Breast epithelium (tissue), 3 donors: Measurements from ENCODE around the gene PTPRH.

Source experiments
- POLR2A ChIP-seq: fragments of 450-650 bp; IDR thresholded peaks from one replicate; pipeline ENCODE4 v1.6.1; 2016; ENCODE audit warnings: antibody characterized with exemption, mild to moderate bottlenecking, moderate library complexity
- POLR2AphosphoS5 ChIP-seq, 3 donors: sonication (generic); formaldehyde crosslinking; IDR thresholded peaks; one replicate each; pipeline ENCODE4 v1.6.1; 2017; ENCODE audit warnings: antibody characterized with exemption in 3 of 3
- TF ChIP-seq, protein P1 (sequence below), 3 donors: fragments of 450-650 bp; IDR thresholded peaks; one replicate each; pipeline ENCODE4 v1.5.1; 2016 to 2017; ENCODE audit warnings: antibody characterized with exemption in 3 of 3, mild to moderate bottlenecking in 3 of 3, moderate library complexity in 3 of 3

DNA sequence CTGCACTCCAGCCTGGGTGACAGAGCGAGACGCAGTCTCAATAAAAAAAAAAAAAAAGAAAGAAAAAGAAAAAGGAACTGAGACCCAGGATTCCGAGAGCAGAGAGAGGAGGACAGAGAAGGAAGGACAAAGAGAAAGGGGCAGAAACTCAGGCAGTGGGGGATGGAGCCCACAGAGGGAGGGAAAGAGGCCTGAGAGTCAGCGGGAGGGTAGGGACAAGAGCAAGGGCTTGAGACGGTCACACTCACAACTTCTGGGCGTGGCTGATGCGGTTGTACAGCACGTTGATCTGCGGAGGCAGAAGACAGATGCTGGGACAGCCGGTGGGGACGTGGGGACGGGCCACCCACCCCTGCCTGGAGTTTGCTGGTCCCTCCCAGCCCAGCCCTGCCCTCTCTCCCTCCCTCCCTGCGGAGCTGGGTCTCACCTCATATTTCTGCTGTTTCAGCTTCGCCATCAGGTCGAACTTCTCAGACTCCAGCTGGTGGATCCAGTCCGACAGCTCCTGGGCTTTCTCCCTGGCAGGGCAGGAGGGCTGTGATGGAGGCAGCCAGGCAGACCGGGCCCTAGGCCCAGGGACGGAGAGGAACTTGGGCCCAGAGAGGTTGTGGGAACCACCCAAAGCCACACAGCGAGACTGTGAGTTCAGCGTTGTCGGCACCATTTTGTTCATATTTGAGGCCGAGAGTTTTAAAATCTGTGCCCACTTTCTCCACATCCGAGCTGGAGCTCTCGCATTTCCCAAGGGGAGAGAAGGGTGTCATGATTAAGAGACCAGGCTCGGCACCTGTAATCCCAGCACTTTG lies 75.5 kb downstream of the PTPRH start:
- TF ChIP-seq POLR2A (no peak), POLR2AphosphoS5 (IDR thresholded peaks at IDR 0.05) (no peak)
- TF ChIP-seq, protein P1, sequence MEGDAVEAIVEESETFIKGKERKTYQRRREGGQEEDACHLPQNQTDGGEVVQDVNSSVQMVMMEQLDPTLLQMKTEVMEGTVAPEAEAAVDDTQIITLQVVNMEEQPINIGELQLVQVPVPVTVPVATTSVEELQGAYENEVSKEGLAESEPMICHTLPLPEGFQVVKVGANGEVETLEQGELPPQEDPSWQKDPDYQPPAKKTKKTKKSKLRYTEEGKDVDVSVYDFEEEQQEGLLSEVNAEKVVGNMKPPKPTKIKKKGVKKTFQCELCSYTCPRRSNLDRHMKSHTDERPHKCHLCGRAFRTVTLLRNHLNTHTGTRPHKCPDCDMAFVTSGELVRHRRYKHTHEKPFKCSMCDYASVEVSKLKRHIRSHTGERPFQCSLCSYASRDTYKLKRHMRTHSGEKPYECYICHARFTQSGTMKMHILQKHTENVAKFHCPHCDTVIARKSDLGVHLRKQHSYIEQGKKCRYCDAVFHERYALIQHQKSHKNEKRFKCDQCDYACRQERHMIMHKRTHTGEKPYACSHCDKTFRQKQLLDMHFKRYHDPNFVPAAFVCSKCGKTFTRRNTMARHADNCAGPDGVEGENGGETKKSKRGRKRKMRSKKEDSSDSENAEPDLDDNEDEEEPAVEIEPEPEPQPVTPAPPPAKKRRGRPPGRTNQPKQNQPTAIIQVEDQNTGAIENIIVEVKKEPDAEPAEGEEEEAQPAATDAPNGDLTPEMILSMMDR (IDR thresholded peaks at IDR 0.05), result no peak
